COLO829 (cell line): ENCODE results near the gene ZNF675.
"Not testable (repeated sequence)": the region's sequence is repeated elsewhere in the genome, so short reads cannot be mapped to it uniquely, and the experiment has no call there.

Experiments
- DNase-seq: peaks from one replicate; pipeline ENCODE4 v3.0.0; 2012; ENCODE audit warnings: low spot score

Gene ZNF675

GRCh38 chr19:23686621-23687423 is at the start of gene ZNF675:
ZNF675 (minus strand) TSS chr19:23687212; CDS start chr19:23687033, 179 bp downstream.
- peak; percentile 61 for DNase-seq

- DNase-seq: not testable (repeated sequence)
These were observed 43.9 kb upstream of the ZNF675 start for GRCh38 chr19:23730729-23731465.

GRCh38 chr19:23724161-23724560 is 37.1 kb upstream of the ZNF675 start:
- DNase-seq: not testable (repeated sequence)

GRCh38 chr19:23718802-23719201 is 31.8 kb upstream of the ZNF675 start:
- DNase-seq: no peak

GRCh38 chr19:23716792-23717191 is 29.8 kb upstream of the ZNF675 start:
- no peak for DNase-seq

GRCh38 chr19:23709347-23709746 is 22.3 kb upstream of the ZNF675 start:
- DNase-seq: no peak

GRCh38 chr19:23706657-23707056 is 19.6 kb upstream of the ZNF675 start:
- DNase-seq: no peak

- DNase-seq: no peak
These were observed 12.5 kb upstream of the ZNF675 start for GRCh38 chr19:23699521-23699860.

GRCh38 chr19:23698711-23699520 is 11.9 kb upstream of the ZNF675 start:
- DNase-seq: no peak

- not testable (repeated sequence) for DNase-seq
These were observed 5.9 kb upstream of the ZNF675 start for GRCh38 chr19:23692937-23693336.

GRCh38 chr19:23673132-23673531 is 13.9 kb downstream of the ZNF675 start:
- DNase-seq: no peak

- not testable (repeated sequence) for DNase-seq
These were observed 18.4 kb downstream of the ZNF675 start for GRCh38 chr19:23668606-23669005.

- no peak for DNase-seq
These were observed 21.2 kb downstream of the ZNF675 start for GRCh38 chr19:23665651-23666410.

- DNase-seq: not testable (repeated sequence)
These were observed 37.2 kb downstream of the ZNF675 start for GRCh38 chr19:23649817-23650216.
